Heart left ventricle (tissue), 16 donors: ENCODE data around the gene MCAM. TPM values are rescaled to one million over a fixed set of nuclear protein-coding genes. Genes with fewer than 3 reads are reported as not detected.

ENCODE experiments used
- ATAC-seq, 4 donors: fragments of 200-7000 bp; cut with Tn5 transposase; one replicate each; pipeline ENCODE4 v1.9.1; 2020 to 2022; ENCODE audit warnings: moderate library complexity in 4 of 4, mild to moderate bottlenecking in 3 of 4, moderate number of reproducible peaks in 1 of 4
- DNase-seq, 5 donors: peaks; one replicate each; pipeline ENCODE4 v3.0.0-alpha.2; 2020
- H3K27ac ChIP-seq, 12 donors: fragments of 200-600 bp; sonication (generic) in 4 of 12; one replicate each; pipeline versions ENCODE4 v1.5.0 to v1.8.0; 2016 to 2022; ENCODE audit warnings: mild to moderate bottlenecking in 2 of 12
- H3K27me3 ChIP-seq, 9 donors: fragments of 200-600 bp; sonication (generic) in 2 of 9; one replicate each; pipeline versions ENCODE4 v1.5.1 to v1.8.0; 2016 to 2022; ENCODE audit warnings: mild to moderate bottlenecking in 3 of 9
- H3K36me3 ChIP-seq, 9 donors: fragments of 200-600 bp; sonication (generic) in 2 of 9; one replicate each; pipeline versions ENCODE4 v1.5.0 to v1.8.0; 2018 to 2022; ENCODE audit warnings: mild to moderate bottlenecking in 2 of 9
- H3K4me1 ChIP-seq, 12 donors: fragments of 200-600 bp; sonication (generic) in 4 of 12; one replicate each; pipeline versions ENCODE4 v1.5.0 to v1.8.0; 2016 to 2022; ENCODE audit warnings: mild to moderate bottlenecking in 3 of 12
- H3K4me3 ChIP-seq, 12 donors: fragments of 200-600 bp; sonication (generic) in 4 of 12; one replicate each; pipeline versions ENCODE4 v1.5.0 to v1.8.0; 2017 to 2022; ENCODE audit warnings: mild to moderate bottlenecking in 9 of 12, moderate library complexity in 4 of 12
- H3K9me3 ChIP-seq, 12 donors: fragments of 200-600 bp; sonication (generic) in 4 of 12; one replicate each; pipeline versions ENCODE4 v1.5.0 to v1.8.0; 2016 to 2022; ENCODE audit warnings: mild to moderate bottlenecking in 1 of 12
- POLR2A ChIP-seq, 2 donors: fragments of 450-650 bp; IDR thresholded peaks; one replicate each; pipeline ENCODE4 v1.6.1; 2017; ENCODE audit warnings: antibody characterized with exemption in 2 of 2, mild to moderate bottlenecking in 2 of 2, moderate library complexity in 2 of 2
- WGBS, 4 donors: extraction: QIAGEN DNeasy Blood & Tissue Kit in 2 of 4; methylation state at CpG; one replicate each; pipeline versions ENCODE4 v1.1.5 to v1.1.7; 2013 to 2018; 5-methylcytosine and 5-hydroxymethylcytosine counted together
- intact Hi-C, 10 donors: fragments of 100-400 bp; cut with DNase I; formaldehyde crosslinking; loops; one replicate each; pipeline versions ENCODE4 v1.11.1 to v1.14.2; 2022
- polyA plus RNA-seq, 2 donors: library from polyadenylated mRNA; stranded (reverse); fragments of 200-250 nt; gene quantifications; one replicate each; pipeline ENCODE4 v1.2.3, GENCODE V29; 2013
- total RNA-seq, 9 donors: library from RNA; depleted of rRNA in 2 of 9; stranded (reverse); fragments of >200 nt in 2 of 9; fragmentation: NEBNext Ultra II Directional in 3 of 9; extraction: Animal tissue kit (Norgen Biotek cat#: 25700) in 3 of 9; gene quantifications; one replicate each; pipeline versions ENCODE4 v1.1.0 to v1.2.4, GENCODE V29; 2016 to 2023
- TF ChIP-seq, protein P1 (sequence below), 12 donors: fragments of 200-600 bp; sonication (generic) in 4 of 12; IDR thresholded peaks; one replicate each; pipeline versions ENCODE4 v1.5.0 to v1.8.0; 2018 to 2022; ENCODE audit warnings: antibody characterized with exemption in 12 of 12, mild to moderate bottlenecking in 5 of 12
- donor health status: ischemic (EF 13 %, LVEDD 7.1; RV severe dilation, severe dysfunction).
- donor health status: healthy with polysubstance abuse.
- donor health status: DM: no; HTN: yes; CAD: no.
- donor health status: DM: no; HTN: no; CAD: no.
- donor health status: ischemic (EF 25% LVEDD 6.9; RV normal size, moderate dysfunction).
- donor health status: ischemic (EF 25% LVEDD 5.7; RV mildly dilated, moderate dysfunction).
- donor health status: healthy.
- donor health status: DM: yes; HTN: yes; CAD: no.
- donor health status: ischemic (EF 35%, LVEDD 5.7; RV mildly dilated, moderate dysfunction).
- donor health status: nonischemic (EF 11% LVEDD 7.7; RV severe dilation, severe dysfunction).
- donor health status: DM: yes; HTN: yes; CAD: no.
- donor health status: PGD.
- donor health status: ischemic (EF 29% LVEDD 5.4; RV normal size, mild dysfunction).
- donor health status: nonischemic (EF 23%, LVEDD 6.1; RV moderate dilation, normal function).

MCAM gene
- total and polyA plus RNA-seq, 11 donors, result 31.9 to 380 (median 108) TPM

DNA sequence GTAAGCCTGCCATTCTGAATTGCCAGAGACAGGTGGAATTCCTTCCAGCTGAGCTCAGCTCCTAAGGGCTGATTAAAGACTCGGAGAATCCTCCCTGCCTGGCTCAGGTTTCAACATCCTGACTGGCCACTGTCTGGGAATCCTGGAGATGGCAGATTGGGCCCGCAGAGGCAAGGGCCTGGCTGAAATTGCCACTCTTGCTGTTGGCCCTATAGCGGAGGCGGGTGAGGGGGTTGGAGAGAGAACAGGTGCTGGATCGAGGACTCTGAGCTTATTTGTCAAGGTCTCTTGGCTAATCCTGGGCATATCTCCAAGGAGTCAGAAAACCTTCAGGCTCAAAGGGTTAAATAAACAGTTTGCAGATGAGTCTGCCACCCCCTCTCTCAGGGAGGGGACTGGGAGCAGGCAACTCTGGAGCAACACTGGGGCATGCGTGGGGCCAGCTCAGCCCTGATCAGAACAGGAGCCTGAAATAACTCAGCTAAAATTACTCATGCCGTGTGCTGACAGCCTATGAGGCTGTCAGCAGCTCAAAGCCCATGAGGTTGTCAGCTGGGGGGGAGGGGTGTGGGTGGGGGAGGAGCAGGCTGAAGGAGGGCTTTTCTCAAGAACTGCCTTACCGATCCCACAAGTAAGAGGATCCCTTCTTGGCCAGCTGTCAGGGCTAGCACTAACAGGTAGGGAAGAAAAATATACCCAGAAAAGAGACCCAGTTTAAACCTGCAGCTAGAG, 44.3 kb upstream of the MCAM start:
- intact Hi-C loops, result no loop called here
- TF ChIP-seq, protein P1, sequence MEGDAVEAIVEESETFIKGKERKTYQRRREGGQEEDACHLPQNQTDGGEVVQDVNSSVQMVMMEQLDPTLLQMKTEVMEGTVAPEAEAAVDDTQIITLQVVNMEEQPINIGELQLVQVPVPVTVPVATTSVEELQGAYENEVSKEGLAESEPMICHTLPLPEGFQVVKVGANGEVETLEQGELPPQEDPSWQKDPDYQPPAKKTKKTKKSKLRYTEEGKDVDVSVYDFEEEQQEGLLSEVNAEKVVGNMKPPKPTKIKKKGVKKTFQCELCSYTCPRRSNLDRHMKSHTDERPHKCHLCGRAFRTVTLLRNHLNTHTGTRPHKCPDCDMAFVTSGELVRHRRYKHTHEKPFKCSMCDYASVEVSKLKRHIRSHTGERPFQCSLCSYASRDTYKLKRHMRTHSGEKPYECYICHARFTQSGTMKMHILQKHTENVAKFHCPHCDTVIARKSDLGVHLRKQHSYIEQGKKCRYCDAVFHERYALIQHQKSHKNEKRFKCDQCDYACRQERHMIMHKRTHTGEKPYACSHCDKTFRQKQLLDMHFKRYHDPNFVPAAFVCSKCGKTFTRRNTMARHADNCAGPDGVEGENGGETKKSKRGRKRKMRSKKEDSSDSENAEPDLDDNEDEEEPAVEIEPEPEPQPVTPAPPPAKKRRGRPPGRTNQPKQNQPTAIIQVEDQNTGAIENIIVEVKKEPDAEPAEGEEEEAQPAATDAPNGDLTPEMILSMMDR (IDR thresholded peaks at IDR 0.05), result no peak
- no peak for TF ChIP-seq POLR2A (IDR thresholded peaks at IDR 0.05)
- H3K9me3 ChIP-seq, result no peaks in the 10 kb centered on the region
- peaks cover 0 to 72% (median 37%) of the 10 kb centered on the region in 12 donors for H3K4me1 ChIP-seq
- peaks cover 0 to 27% (median 0%) of the 10 kb centered on the region in 9 donors for H3K27me3 ChIP-seq
- H3K4me3 ChIP-seq, result peak overlapping the region in 10 of 12 donors; percentile 50 to 80 (median 62)
- peak overlapping the region; percentile 81 to 100 (median 94) for H3K27ac ChIP-seq
- peaks cover 0 to 37% (median 23%) of the 10 kb centered on the region in 9 donors for H3K36me3 ChIP-seq
- WGBS, 4 donors, result 25 to 43% (median 33%) methylated on average over 8 of the region's 8 CpGs
- DNase-seq, result peak; percentile 66 to 89 (median 78)
- peak; percentile 78 to 86 (median 84) for ATAC-seq

DNA sequence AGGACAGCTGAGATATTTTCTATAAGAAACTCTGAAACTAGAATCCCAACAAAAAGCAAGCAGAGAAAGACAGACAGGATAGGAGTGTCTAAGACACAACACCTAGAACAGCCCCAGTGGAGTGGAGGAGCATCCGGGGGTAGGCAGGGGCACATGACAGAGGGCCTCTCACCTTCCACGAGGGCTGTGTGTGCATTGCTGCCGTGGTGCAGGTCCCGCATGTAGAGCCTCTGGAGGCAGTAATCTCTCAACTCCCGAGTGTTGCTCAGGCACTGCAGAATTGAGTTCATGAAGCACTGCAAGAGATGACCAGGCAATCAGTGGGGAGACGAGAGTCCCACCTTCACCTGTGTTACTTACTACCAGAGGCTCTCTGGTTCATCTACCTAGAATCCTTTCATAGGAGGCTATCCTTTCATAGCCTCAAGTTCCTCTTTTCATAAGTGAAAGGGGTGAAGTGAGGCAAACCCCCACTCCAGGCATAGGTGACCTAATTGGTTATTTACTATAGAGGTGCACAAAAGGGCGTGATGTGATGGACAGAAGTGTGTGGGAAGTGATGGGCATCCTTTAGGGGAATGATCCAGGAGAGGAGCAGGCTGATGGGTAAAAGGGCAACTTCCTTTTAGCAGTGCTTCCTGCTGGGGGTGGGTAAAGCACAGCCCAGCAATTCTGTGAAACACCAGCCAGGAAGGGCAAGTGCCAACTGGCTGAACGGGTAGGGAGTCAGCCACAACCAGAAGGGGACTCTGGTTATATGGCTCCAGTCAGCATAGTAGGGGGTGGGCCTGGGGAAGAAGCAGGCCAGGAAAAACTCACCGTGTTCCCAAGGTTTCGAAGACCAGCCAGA, 42.7 kb upstream of the MCAM start:
- Histone ChIP-seq H3K9me3 (no peaks in the 10 kb centered on the region), H3K4me1 (peaks cover 0 to 70% (median 36%) of the 10 kb centered on the region in 12 donors), H3K4me3 (no peak overlapping the region), H3K27me3 (peaks cover 0 to 25% (median 0%) of the 10 kb centered on the region in 9 donors), H3K36me3 (peaks cover 0 to 45% (median 23%) of the 10 kb centered on the region in 9 donors), H3K27ac (peak overlapping the region in 11 of 12 donors; percentile 66 to 100 (median 92))
- TF ChIP-seq, protein P1 (IDR thresholded peaks at IDR 0.05), result no peak
- TF ChIP-seq POLR2A (IDR thresholded peaks at IDR 0.05), result no peak
- 57 to 68% (median 61%) methylated on average over 10 of the region's 10 CpGs for WGBS, 4 donors
- ATAC-seq, result no peak
- peak in 2 of 5 donors; percentile 28 to 40 for DNase-seq
- intact Hi-C loops, result loop anchor here in 6 of 10 donors (5.0 to 10.0 kb wide), 3 partner anchors 113 to 118 kb away; no protein-coding TSS in a partner anchor

DNA sequence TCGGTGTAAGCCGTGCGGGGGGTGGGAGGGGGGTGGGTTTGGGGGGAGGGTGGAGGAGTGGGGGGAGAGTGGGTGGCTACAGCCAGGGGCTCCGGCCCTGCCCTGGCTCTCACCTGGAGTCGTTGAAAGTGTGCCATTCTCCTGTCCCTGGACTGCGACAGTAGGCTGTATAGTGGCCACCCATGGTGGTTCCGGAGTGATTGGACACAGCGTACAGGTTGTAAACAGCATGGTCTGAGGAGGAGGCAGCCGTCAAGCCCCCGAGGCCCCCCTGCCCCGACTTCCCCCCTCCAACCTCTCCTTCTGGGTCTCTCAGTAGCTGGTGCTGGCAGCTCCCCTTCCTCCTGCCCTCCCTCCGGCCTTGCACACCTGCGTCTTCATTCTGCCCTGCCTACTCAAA, 40.1 kb upstream of the MCAM start:
- H3K36me3 ChIP-seq, result peaks cover 0 to 50% (median 23%) of the 10 kb centered on the region in 9 donors
- intact Hi-C loops, result loop anchor here in 9 of 10 donors (2.0 to 10.0 kb wide), 7 partner anchors 16 to 120 kb away; partner anchors contain the start of gene USP2 (in 1 of the 9)
- no peaks in the 10 kb centered on the region for H3K9me3 ChIP-seq
- peak overlapping the region in 10 of 12 donors; percentile 22 to 99 (median 76) for H3K27ac ChIP-seq
- peaks cover 3 to 75% (median 39%) of the 10 kb centered on the region in 12 donors for H3K4me1 ChIP-seq
- ATAC-seq, result peak in 1 of 4 donors; percentile 1
- DNase-seq, result peak in 1 of 5 donors; percentile 28
- 21 to 31% (median 26%) methylated on average over 9 to 13 of the region's 13 CpGs for WGBS, 4 donors
- TF ChIP-seq, protein P1 (IDR thresholded peaks at IDR 0.05), result no peak
- no peak for TF ChIP-seq POLR2A (IDR thresholded peaks at IDR 0.05)
- peaks cover 0 to 11% (median 0%) of the 10 kb centered on the region in 9 donors for H3K27me3 ChIP-seq
- peak overlapping the region in 11 of 12 donors; percentile 40 to 73 (median 60) for H3K4me3 ChIP-seq
